Astrocyte of the cerebellum (primary cell): ENCODE measurements around the gene LRP1-AS.

ENCODE experiments used
- DNase-seq: peaks from one replicate; pipeline ENCODE4 v3.0.0-alpha.2; 2011; ENCODE audit warnings: low read depth
- H3K4me3 ChIP-seq: 2 replicates; pipeline ENCODE4 v1.5.1; 2011; ENCODE audit warnings: mild to moderate bottlenecking, low read depth, low read length, moderate library complexity
- in situ Hi-C: cut with HindIII; loops from 2 replicates; pipeline ENCODE4 v1.10.0; 2017; ENCODE audit warnings: low sequenced_read_pairs
- TF ChIP-seq, protein P1 (sequence below): IDR thresholded peaks from 2 replicates; pipeline ENCODE4 v1.5.1; 2012; ENCODE audit warnings: low read length, low read depth, moderate library complexity, mild to moderate bottlenecking; ENCODE audit errors: missing control alignments

The LRP1-AS gene

DNA sequence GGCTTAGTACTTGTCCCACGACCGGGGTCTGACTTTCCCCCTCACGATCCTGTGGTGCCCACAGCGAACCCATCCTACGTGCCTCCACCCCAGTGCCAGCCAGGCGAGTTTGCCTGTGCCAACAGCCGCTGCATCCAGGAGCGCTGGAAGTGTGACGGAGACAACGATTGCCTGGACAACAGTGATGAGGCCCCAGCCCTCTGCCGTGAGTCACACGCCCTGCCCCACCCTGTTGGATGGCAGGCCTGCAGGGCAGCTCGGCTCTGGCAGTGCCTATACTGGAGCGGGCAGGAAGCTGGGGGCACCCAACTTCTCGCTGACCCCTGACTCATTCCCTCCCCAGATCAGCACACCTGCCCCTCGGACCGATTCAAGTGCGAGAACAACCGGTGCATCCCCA lies 18.3 kb upstream of the LRP1-AS start:
- TF ChIP-seq, protein P1, sequence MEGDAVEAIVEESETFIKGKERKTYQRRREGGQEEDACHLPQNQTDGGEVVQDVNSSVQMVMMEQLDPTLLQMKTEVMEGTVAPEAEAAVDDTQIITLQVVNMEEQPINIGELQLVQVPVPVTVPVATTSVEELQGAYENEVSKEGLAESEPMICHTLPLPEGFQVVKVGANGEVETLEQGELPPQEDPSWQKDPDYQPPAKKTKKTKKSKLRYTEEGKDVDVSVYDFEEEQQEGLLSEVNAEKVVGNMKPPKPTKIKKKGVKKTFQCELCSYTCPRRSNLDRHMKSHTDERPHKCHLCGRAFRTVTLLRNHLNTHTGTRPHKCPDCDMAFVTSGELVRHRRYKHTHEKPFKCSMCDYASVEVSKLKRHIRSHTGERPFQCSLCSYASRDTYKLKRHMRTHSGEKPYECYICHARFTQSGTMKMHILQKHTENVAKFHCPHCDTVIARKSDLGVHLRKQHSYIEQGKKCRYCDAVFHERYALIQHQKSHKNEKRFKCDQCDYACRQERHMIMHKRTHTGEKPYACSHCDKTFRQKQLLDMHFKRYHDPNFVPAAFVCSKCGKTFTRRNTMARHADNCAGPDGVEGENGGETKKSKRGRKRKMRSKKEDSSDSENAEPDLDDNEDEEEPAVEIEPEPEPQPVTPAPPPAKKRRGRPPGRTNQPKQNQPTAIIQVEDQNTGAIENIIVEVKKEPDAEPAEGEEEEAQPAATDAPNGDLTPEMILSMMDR, result no peak
- no peak for DNase-seq
- in situ Hi-C loops, result no loop called here

DNA sequence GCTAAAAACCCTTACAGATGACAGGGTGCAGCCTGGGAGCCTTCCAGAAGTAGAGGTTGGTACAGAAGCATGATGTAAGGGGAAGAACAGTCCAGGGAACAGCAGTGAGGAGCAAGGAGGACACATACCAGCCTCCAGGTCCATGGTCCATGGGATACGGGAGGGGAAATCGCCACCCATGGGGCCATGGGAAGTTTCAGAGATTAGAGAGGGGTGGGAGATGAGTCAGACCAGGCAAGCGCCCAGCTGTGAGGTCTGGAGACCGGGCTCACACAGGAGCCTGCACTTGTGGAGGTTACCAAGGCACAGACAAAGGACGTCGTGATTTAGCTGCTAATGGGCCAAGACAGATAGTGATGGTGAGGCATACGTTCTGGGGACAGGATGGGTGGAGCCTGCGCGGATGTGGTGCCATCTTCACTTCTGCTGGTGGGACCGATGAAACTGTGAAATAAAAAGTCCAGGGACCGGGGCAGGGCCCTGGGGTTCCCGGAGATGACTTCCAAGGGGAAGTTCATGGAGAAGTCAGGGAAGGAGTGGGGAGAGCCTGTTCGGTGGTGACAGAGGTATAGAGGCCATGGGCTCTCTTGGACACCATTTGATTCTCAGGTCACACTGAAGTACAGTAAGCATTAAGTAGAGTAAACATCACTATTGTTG lies 17.7 kb upstream of the LRP1-AS start:
- no peak for DNase-seq
- in situ Hi-C loops, result no loop called here
- TF ChIP-seq, protein P1, result no peak
- no peak overlapping the region for H3K4me3 ChIP-seq

More for the DNA sequence above, 18.3 kb upstream of the LRP1-AS start:
- H3K4me3 ChIP-seq, result no peak overlapping the region

DNA sequence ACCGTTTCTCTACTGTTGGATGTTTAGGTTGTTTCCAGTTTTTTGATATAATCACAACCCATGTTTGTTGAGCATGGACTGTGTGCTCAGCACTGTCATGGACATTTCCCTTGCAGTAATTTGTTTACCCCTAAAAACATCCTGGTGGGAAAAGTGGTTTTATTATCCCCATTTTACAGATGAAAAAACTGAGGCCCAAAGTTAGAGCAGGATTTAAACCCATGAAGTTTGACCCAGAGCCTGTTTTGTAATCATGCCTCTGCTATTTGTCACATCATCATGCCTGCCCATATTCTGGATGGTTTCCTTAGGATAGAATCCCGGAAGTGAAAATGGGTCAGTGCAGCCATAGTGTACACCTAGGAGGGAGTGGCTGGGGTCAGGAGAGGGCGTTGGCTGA lies 17.0 kb upstream of the LRP1-AS start:
- no peak overlapping the region for H3K4me3 ChIP-seq
- in situ Hi-C loops, result no loop called here

DNA sequence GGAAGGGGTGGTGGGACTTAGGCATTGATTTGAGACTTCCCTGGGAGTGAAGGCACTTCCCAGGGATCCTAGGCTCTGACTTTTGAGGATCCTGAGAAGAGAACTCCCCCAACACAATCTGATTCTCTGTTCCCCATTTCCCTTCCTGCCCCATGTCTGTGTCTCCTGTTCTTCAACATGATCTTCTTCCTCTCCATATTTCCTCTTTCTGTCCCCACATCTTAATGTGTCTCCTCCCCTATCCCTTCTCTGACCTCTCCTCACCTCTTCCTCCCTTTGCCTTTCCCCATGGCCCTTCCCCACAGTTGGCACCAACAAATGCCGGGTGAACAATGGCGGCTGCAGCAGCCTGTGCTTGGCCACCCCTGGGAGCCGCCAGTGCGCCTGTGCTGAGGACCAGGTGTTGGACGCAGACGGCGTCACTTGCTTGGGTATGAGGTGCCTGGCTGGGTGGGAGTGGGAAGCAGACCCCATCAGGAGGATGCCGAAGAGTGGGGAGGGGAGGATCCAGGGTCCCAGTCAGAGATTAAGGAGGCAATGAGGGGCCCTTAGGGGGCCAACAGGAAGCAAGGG lies 15.2 kb upstream of the LRP1-AS start:
- no peak overlapping the region for H3K4me3 ChIP-seq
- DNase-seq, result no peak
- in situ Hi-C loops, result no loop called here
- TF ChIP-seq, protein P1, result no peak

More for the DNA sequence above, 17.0 kb upstream of the LRP1-AS start:
- DNase-seq, result no peak
- TF ChIP-seq, protein P1, result no peak

DNA sequence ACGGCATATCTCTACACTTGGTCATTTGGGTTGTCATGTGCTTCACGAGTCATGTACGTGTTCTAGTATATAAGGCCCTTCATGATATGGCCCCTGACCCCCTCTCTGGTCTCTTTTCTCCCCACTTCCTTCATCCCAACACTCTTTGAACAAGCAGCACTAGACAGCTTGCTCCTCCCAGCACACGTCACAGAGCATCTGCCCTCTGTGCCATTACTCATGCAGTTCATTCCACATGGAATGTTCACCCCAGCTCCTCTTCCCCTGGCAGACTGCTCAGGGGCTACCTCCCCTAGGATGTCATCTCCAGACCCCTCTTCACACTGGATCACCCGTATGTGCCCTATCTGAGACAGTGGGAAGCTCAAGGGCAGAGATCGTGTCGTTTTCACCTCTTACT lies 14.1 kb upstream of the LRP1-AS start:
- in situ Hi-C loops, result no loop called here
- TF ChIP-seq, protein P1, result no peak
- DNase-seq, result no peak
- H3K4me3 ChIP-seq, result no peak overlapping the region

DNA sequence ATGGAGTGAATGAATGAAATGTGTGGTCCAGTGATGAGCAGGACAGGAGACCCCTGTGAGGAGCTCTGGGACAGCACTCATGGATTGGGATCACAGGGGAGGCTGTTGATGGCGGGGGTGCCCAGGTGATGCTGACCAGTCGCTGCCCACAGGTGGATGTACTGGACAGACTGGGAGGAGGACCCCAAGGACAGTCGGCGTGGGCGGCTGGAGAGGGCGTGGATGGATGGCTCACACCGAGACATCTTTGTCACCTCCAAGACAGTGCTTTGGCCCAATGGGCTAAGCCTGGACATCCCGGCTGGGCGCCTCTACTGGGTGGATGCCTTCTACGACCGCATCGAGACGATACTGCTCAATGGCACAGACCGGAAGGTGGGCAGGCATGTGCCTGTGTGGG lies 13.3 kb upstream of the LRP1-AS start:
- H3K4me3 ChIP-seq, result no peak overlapping the region
- DNase-seq, result no peak
- in situ Hi-C loops, result no loop called here
- TF ChIP-seq, protein P1, result no peak

DNA sequence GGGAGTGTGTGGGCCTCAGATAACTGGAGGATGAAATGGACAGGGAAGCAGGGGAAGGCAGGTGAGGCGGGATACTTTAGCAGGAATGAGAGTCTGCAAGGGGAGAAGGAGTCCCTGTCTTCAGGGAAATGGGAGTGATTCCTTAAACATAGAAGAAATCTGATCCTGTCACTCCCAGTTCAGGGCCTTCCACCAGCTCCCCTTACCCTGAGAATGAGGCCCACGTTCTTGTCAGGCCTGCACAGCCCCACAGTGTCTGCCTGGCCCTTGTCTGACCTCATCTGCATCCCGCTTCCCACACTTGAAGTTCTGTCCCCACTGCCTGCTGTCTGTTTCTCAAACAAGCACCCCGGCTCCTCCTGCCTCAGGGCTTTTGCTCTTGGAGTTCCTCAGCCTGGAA lies 12.6 kb upstream of the LRP1-AS start:
- no peak for DNase-seq
- in situ Hi-C loops, result no loop called here
- TF ChIP-seq, protein P1, result no peak
- no peak overlapping the region for H3K4me3 ChIP-seq
